H1 (cell line): ENCODE measurements around the gene ITGB7. TPM values are rescaled to one million over a fixed set of nuclear protein-coding genes. Genes with fewer than 3 reads are reported as not detected.

ENCODE experiments used
- CTCF ChIA-PET: fragments of 300-600 bp; sonication (Branson Sonifier 250); formaldehyde crosslinking; loops from one replicate; lab custom pipeline; 2021; ENCODE audit not compliant: partially characterized antibody; lab: Charles Lee
- POLR2A ChIA-PET: fragments of 300-600 bp; sonication (Branson Sonifier 250); formaldehyde crosslinking; loops from one replicate; lab custom pipeline; 2021; ENCODE audit warnings: inconsistent platforms; ENCODE audit not compliant: partially characterized antibody; lab: Charles Lee
- DNase-seq, 2 experiments: peaks; one replicate each; pipeline versions ENCODE4 v3.0.0 to v3.0.0-alpha.2; 2010 to 2022; ENCODE audit warnings: low spot score in 2 of 2, low read depth in 1 of 2, mixed read lengths in 1 of 2
- FAIRE-seq: peaks from 2 replicates; lab custom pipeline; 2011; peaks lifted over from hg19 to GRCh38; lab: Jason Lieb, UNC
- H2AFZ ChIP-seq: 2 replicates; pipeline ENCODE4 v1.8.1; 2012; ENCODE audit warnings: low read length, inconsistent platforms
- H2AK5ac ChIP-seq: 2 replicates; pipeline ENCODE4 v1.6.1; 2013; ENCODE audit warnings: low read depth, low read length
- H2BK120ac ChIP-seq: replicated peaks from 2 replicates; pipeline ENCODE3; 2013; ENCODE audit warnings: low read depth, low read length, inconsistent platforms
- H2BK12ac ChIP-seq: 2 replicates; pipeline ENCODE4 v1.6.1; 2013; ENCODE audit warnings: low read depth, low read length
- H2BK15ac ChIP-seq: 2 replicates; pipeline ENCODE4 v1.6.1; 2013; ENCODE audit warnings: low read length
- H2BK20ac ChIP-seq: 2 replicates; pipeline ENCODE4 v1.6.1; 2013; ENCODE audit warnings: low read length
- H2BK5ac ChIP-seq: 2 replicates; pipeline ENCODE4 v1.6.1; 2013; ENCODE audit warnings: low read depth, low read length
- H3K14ac ChIP-seq: 2 replicates; pipeline ENCODE4 v1.6.1; 2013; ENCODE audit warnings: inconsistent platforms; ENCODE audit not compliant: insufficient read length
- H3K18ac ChIP-seq: 2 replicates; pipeline ENCODE4 v1.6.1; 2013; ENCODE audit warnings: low read length; ENCODE audit errors: extremely low read depth
- H3K23ac ChIP-seq: 2 replicates; pipeline ENCODE4 v1.6.1; 2013; ENCODE audit warnings: inconsistent platforms; ENCODE audit not compliant: insufficient read length
- H3K23me2 ChIP-seq: 2 replicates; pipeline ENCODE4 v1.6.1; 2013; ENCODE audit warnings: low read depth, low read length
- H3K27ac ChIP-seq: 2 replicates; pipeline ENCODE4 v1.6.1; 2011; ENCODE audit warnings: low read depth, low read length, inconsistent platforms
- H3K27me3 ChIP-seq, 4 experiments: replicated peaks in 1 of 4; 1 replicate in 1 of 4; 2 replicates in 3 of 4; pipeline versions ENCODE4 v1.6.1 to v1.8.1; 2011 to 2013; ENCODE audit warnings: low read length in 3 of 4, mild to moderate bottlenecking in 3 of 4, inconsistent platforms in 2 of 4, mixed read lengths in 2 of 4, moderate library complexity in 1 of 4; ENCODE audit not compliant: control insufficient read depth in 3 of 4, insufficient read depth in 3 of 4; ENCODE audit errors: extremely low read depth in 1 of 4
- H3K36me3 ChIP-seq, 4 experiments: 2 replicates each; pipeline versions ENCODE4 v1.6.1 to v1.8.1; 2011 to 2013; ENCODE audit warnings: mild to moderate bottlenecking in 4 of 4, low read length in 3 of 4, moderate library complexity in 2 of 4, control low read depth in 1 of 4, inconsistent platforms in 1 of 4; ENCODE audit not compliant: insufficient read depth in 4 of 4, control insufficient read depth in 2 of 4
- H3K4ac ChIP-seq: replicated peaks from 2 replicates; pipeline ENCODE3; 2013; ENCODE audit warnings: low read length, low read depth, mixed read lengths, inconsistent platforms; ENCODE audit not compliant: insufficient read length
- H3K4me1 ChIP-seq, 4 experiments: replicated peaks in 1 of 4; 1 replicate in 1 of 4; 2 replicates in 3 of 4; pipeline versions ENCODE4 v1.6.1 to v1.8.1; 2011 to 2013; ENCODE audit warnings: low read length in 3 of 4, inconsistent platforms in 2 of 4, mixed read lengths in 1 of 4; ENCODE audit not compliant: insufficient read depth in 4 of 4, control insufficient read depth in 3 of 4
- H3K4me2 ChIP-seq, 2 experiments: 2 replicates each; pipeline versions ENCODE4 v1.6.1 to v1.8.1; 2011 to 2013; ENCODE audit warnings: low read depth in 2 of 2, low read length in 2 of 2, control low read depth in 1 of 2, inconsistent platforms in 1 of 2, mild to moderate bottlenecking in 1 of 2; ENCODE audit not compliant: insufficient read depth in 1 of 2
- H3K4me3 ChIP-seq, 4 experiments: fragments of 200-600, 300-600 bp in 1 of 4; sonication (generic), shearing (Covaris generic), sonication (Bioruptor Twin) in 1 of 4; 2 replicates each; pipeline versions ENCODE4 v1.5.1 to v1.8.1; 2011 to 2016; ENCODE audit warnings: low read length in 4 of 4, low read depth in 3 of 4, control low read depth in 2 of 4, inconsistent platforms in 2 of 4, mild to moderate bottlenecking in 2 of 4, mixed read lengths in 1 of 4, moderate library complexity in 1 of 4; ENCODE audit not compliant: insufficient read depth in 2 of 4; ENCODE audit errors: extremely low read depth in 1 of 4
- H3K56ac ChIP-seq: replicated peaks from 2 replicates; pipeline ENCODE3; 2013; ENCODE audit warnings: low read depth, mild to moderate bottlenecking, mixed read lengths, low read length, inconsistent platforms; ENCODE audit not compliant: insufficient read length
- H3K79me1 ChIP-seq: 2 replicates; pipeline ENCODE4 v1.6.1; 2013; ENCODE audit warnings: low read depth, low read length, control low read depth
- H3K79me2 ChIP-seq, 2 experiments: 2 replicates each; pipeline versions ENCODE4 v1.6.1 to v1.8.1; 2012 to 2013; ENCODE audit warnings: low read length in 2 of 2, mild to moderate bottlenecking in 2 of 2, inconsistent platforms in 1 of 2; ENCODE audit not compliant: insufficient read depth in 2 of 2, control insufficient read depth in 1 of 2
- H3K9ac ChIP-seq, 4 experiments: replicated peaks in 1 of 4; 1 replicate in 1 of 4; 2 replicates in 3 of 4; pipeline versions ENCODE4 v1.6.1 to v1.8.1; 2011 to 2013; ENCODE audit warnings: low read depth in 3 of 4, low read length in 3 of 4, control low read depth in 2 of 4, mild to moderate bottlenecking in 2 of 4, moderate library complexity in 2 of 4, inconsistent platforms in 1 of 4; ENCODE audit errors: extremely low read depth in 1 of 4
- H3K9me3 ChIP-seq, 2 experiments: 2 replicates each; pipeline versions ENCODE4 v1.6.1 to v1.8.1; 2012 to 2013; ENCODE audit warnings: mild to moderate bottlenecking in 2 of 2, moderate library complexity in 2 of 2, control low read depth in 1 of 2, inconsistent platforms in 1 of 2, low read depth in 1 of 2, low read length in 1 of 2, mixed read lengths in 1 of 2; ENCODE audit not compliant: insufficient read depth in 2 of 2
- H4K20me1 ChIP-seq, 2 experiments: replicated peaks in 1 of 2; 2 replicates each; pipeline versions ENCODE3 to v1.8.1; 2011 to 2013; ENCODE audit warnings: inconsistent platforms in 2 of 2, low read length in 2 of 2, mild to moderate bottlenecking in 1 of 2; ENCODE audit not compliant: insufficient read depth in 2 of 2, control insufficient read depth in 1 of 2
- H4K5ac ChIP-seq: 2 replicates; pipeline ENCODE4 v1.6.1; 2013; ENCODE audit warnings: low read length, low read depth, mixed read lengths, inconsistent platforms; ENCODE audit not compliant: insufficient read length
- H4K8ac ChIP-seq: 2 replicates; pipeline ENCODE4 v1.8.0; 2013; ENCODE audit warnings: mild to moderate bottlenecking, moderate library complexity, low read length, inconsistent platforms; ENCODE audit not compliant: insufficient read depth; ENCODE audit errors: extremely low read depth
- H4K91ac ChIP-seq: replicated peaks from 2 replicates; pipeline ENCODE3; 2013; ENCODE audit warnings: low read length, mixed read lengths, inconsistent platforms; ENCODE audit not compliant: insufficient read length
- RXRA ChIP-seq: IDR thresholded peaks from 2 replicates; pipeline ENCODE4 v1.6.1; 2011; ENCODE audit warnings: low read depth, mild to moderate bottlenecking, low read length, moderate library complexity; ENCODE audit not compliant: insufficient read depth
- WGBS, 2 experiments: shearing (Covaris generic) in 1 of 2; methylation state at CpG; one replicate each; pipeline versions ENCODE4 v1.1.6 to v1.1.7; 2013 to 2015; ENCODE audit warnings: low lambda C conversion rate in 2 of 2, mixed read lengths in 2 of 2, inconsistent platforms in 1 of 2, low coverage in 1 of 2, missing lambda C conversion rate in 1 of 2; ENCODE audit not compliant: insufficient replicate concordance in 2 of 2, insufficient coverage in 1 of 2, insufficient read length in 1 of 2; ENCODE audit errors: extremely low coverage in 1 of 2, missing lambda C conversion rate in 1 of 2; 5-methylcytosine and 5-hydroxymethylcytosine counted together
- polyA plus RNA-seq, 7 experiments: library from polyadenylated mRNA; depleted of rRNA in 3 of 7; stranded (reverse) in 5 of 7; unstranded in 2 of 7; fragments of >200 nt in 5 of 7; fragments of 200-250 nt in 2 of 7; gene quantifications; 1 replicate in 5 of 7; 2 replicates in 1 of 7; 4 replicates in 1 of 7; pipeline versions ENCODE4 v1.2.1 to v1.2.3, GENCODE V29; 2011 to 2013; ENCODE audit warnings: missing spikeins in 2 of 7, mixed read lengths in 2 of 7
- total RNA-seq: library from RNA; stranded (reverse); fragmentation: NEBNext Ultra II Directional; extraction: Animal tissue kit (Norgen Biotek cat#: 25700); gene quantifications from 2 replicates; pipeline ENCODE4 v1.2.1, GENCODE V29; 2021

The ITGB7 gene
- total and polyA plus RNA-seq, 2 of the 8 experiments (the other 6 are each of a cell fraction or from before 2014, with no cell fraction given) = 0.35 to 0.54 TPM

GRCh38 chr12:53172352-53172751 lies 34.7 kb downstream of the ITGB7 start:
- Histone ChIP-seq H3K9ac (no peak overlapping the region), H4K91ac (no peak overlapping the region), H3K79me1 (no peaks in the 10 kb centered on the region), H3K4me1 (peaks cover 1 to 5% (median 4%) of the 10 kb centered on the region in 4 experiments; a peak in 4 of 7 replicates), H3K14ac (no peak overlapping the region), H3K23ac (no peak overlapping the region), H2BK12ac (no peak overlapping the region), H2AK5ac (no peak overlapping the region), H3K27ac (no peak overlapping the region), H3K4me2 (no peak overlapping the region), H2BK5ac (no peak overlapping the region), H3K23me2 (no peaks in the 10 kb centered on the region), H4K5ac (no peak overlapping the region), H3K79me2 (no peaks in the 10 kb centered on the region), H3K4me3 (no peak overlapping the region), H2BK20ac (no peak overlapping the region), H3K56ac (no peak overlapping the region), H2AFZ (no peak overlapping the region), H4K8ac (no peak overlapping the region), H3K4ac (no peak overlapping the region), H3K27me3 (peaks cover 14 to 56% (median 44%) of the 10 kb centered on the region in 4 experiments), H3K9me3 (no peaks in the 10 kb centered on the region), H3K18ac (no peak overlapping the region), H4K20me1 (peaks cover 4 to 10% of the 10 kb centered on the region in 2 experiments), H2BK15ac (no peak overlapping the region), H2BK120ac (no peak overlapping the region), H3K36me3 (no peaks in the 10 kb centered on the region)
- ChIA-PET CTCF (interaction anchor here (0.9 to 6.2 kb wide), 11 partner anchors 12 to 116 kb away, joined by 3 to 80 read pairs (median 4); partner anchors contain the start of gene ESPL1), POLR2A (interaction anchor here (0.6 to 2.5 kb wide), 4 partner anchors 9 to 95 kb away, joined by 3 to 8 read pairs (median 4); partner anchors contain the start of genes CSAD, ESPL1 and ZNF740)
- WGBS, 2 experiments = 90% methylated on average over 11 of the region's 11 CpGs; no CpG with 5 or more reads in 1 of the 2 experiments
- DNase-seq = no peak
- no peak for FAIRE-seq
- no peak for TF ChIP-seq RXRA
